GM12878 (cell line): ENCODE data around the gene MBOAT7.

Source experiments
- BHLHE40 ChIP-seq, 2 experiments: fragments of 450-650 bp in 1 of 2; IDR thresholded peaks; 2 replicates each; pipeline ENCODE4 v1.6.1; 2011 to 2017; ENCODE audit warnings: low read depth in 2 of 2, borderline replicate concordance in 1 of 2, improper control_type of control experiment in 1 of 2, low read length in 1 of 2, mild to moderate bottlenecking in 1 of 2
- CBFB ChIP-seq: IDR thresholded peaks from 2 replicates; pipeline ENCODE4 v1.6.1; 2016; ENCODE audit warnings: antibody characterized with exemption, low read depth
- CTCF ChIP-seq, 3 experiments: IDR thresholded peaks in 2 of 3; conservative IDR thresholded peaks in 1 of 3; 2 replicates each; pipeline ENCODE4 v1.5.1; 2011; ENCODE audit warnings: low read depth in 3 of 3, low read length in 3 of 3, mild to moderate bottlenecking in 3 of 3, control low read depth in 2 of 3, moderate library complexity in 2 of 3, inconsistent platforms in 1 of 3, mixed read lengths in 1 of 3; ENCODE audit not compliant: control insufficient read depth in 2 of 3, insufficient read depth in 1 of 3; ENCODE audit errors: extremely low read depth in 1 of 3
- E4F1 ChIP-seq: fragments of 450-650 bp; IDR thresholded peaks from 2 replicates; pipeline ENCODE4 v1.6.1; 2018; ENCODE audit warnings: borderline replicate concordance, mild to moderate bottlenecking; ENCODE audit not compliant: partially characterized antibody
- FOS ChIP-seq: IDR thresholded peaks from 3 replicates; pipeline ENCODE4 v1.6.1; 2011; ENCODE audit warnings: borderline replicate concordance; ENCODE audit not compliant: insufficient read length; ENCODE audit errors: extremely low read depth
- HCFC1 ChIP-seq: fragments of 150-350 bp; IDR thresholded peaks from 2 replicates; pipeline ENCODE4 v1.6.1; 2014; ENCODE audit warnings: low read length
- JUNB ChIP-seq: IDR thresholded peaks from 2 replicates; pipeline ENCODE4 v1.6.1; 2016; ENCODE audit warnings: antibody characterized with exemption, mild to moderate bottlenecking
- PML ChIP-seq: IDR thresholded peaks from 2 replicates; pipeline ENCODE4 v1.6.1; 2012; ENCODE audit warnings: low read length, inconsistent platforms
- REST ChIP-seq: IDR thresholded peaks from 2 replicates; pipeline ENCODE4 v1.6.1; 2012; ENCODE audit warnings: mild to moderate bottlenecking, low read depth, low read length
- SIX5 ChIP-seq: IDR thresholded peaks from 2 replicates; pipeline ENCODE4 v1.6.1; 2011; ENCODE audit warnings: mild to moderate bottlenecking, low read depth, low read length, moderate library complexity; ENCODE audit not compliant: severe bottlenecking
- SMARCA5 ChIP-seq: fragments of 450-650 bp; IDR thresholded peaks from 2 replicates; pipeline ENCODE4 v1.6.1; 2017; ENCODE audit warnings: mild to moderate bottlenecking
- ZBTB40 ChIP-seq: fragments of 450-650 bp; IDR thresholded peaks from 2 replicates; pipeline ENCODE4 v1.6.1; 2016; ENCODE audit warnings: mild to moderate bottlenecking, moderate library complexity, borderline replicate concordance
- ZNF274 ChIP-seq: IDR thresholded peaks from one replicate; pipeline ENCODE4 v1.8.0; 2011; ENCODE audit not compliant: insufficient read length, insufficient read depth

GRCh38 chr19:54147676-54148075 lies 41.7 kb downstream of the MBOAT7 start:
- TF ChIP-seq BHLHE40 (IDR thresholded peaks at IDR 0.05; ENCODE audit: borderline replicate concordance in 1 of 2, low read depth in 2 of 2, low read length in 1 of 2) = no peak
- no peak for TF ChIP-seq CTCF (IDR thresholded peaks at IDR 0.05 in 2 of 3, conservative IDR thresholded peaks at IDR 0.05 in 1 of 3; ENCODE audit: control insufficient read depth in 2 of 3, extremely low read depth in 1 of 3, insufficient read depth in 1 of 3, low read depth in 3 of 3, low read length in 3 of 3)
- no peak for TF ChIP-seq CBFB
- no peak for TF ChIP-seq E4F1
- TF ChIP-seq ZBTB40 = no peak
- TF ChIP-seq JUNB = no peak
- no peak for TF ChIP-seq REST
- TF ChIP-seq ZNF274 = no peak
- no peak for TF ChIP-seq FOS
- TF ChIP-seq HCFC1 = no peak
- TF ChIP-seq PML = no peak
- TF ChIP-seq SIX5 = no peak
- TF ChIP-seq SMARCA5 = no peak
